Measurements from ENCODE around the gene RBM39. TPM values are rescaled to one million over a fixed set of nuclear protein-coding genes. Genes with fewer than 3 reads are reported as not detected.
A peak's percentile ranks its signal among the peaks of the same experiment; 100 is the strongest.

Gene RBM39
- polyA plus RNA-seq, 3 donors: 89.5 to 209 (median 98.0) TPM

DNA sequence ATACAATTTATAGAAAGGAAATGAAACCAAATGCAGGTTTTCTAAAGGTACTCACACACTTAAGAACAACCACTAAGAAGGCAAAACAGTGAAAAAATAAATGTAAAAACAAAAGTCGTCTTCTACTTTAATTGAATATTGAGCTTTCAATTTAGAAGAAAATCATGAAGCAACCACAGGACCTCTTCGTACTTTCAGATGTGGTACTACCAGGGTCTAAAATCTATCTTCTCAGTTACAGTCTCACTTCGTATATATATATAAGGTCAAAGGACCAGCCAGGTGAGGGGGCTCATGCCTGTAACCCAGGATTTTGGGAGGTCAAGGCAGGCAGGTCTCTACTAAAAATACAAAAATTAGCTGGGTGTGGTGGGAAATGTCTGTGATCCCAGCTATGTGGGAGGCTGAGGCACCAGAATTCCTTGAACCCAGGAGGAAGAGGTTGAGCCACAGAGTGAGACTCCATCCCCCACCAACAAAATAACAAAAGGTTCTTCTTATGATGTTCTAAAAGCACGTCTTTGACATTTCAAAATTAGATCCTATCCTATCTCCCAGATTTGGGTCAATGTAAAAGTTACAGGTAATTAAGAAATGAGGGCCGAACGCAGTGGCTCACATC, 30.4 kb downstream of the RBM39 start:
- no peak overlapping the region for H3K4me2 ChIP-seq (replicated peaks; ENCODE audit: extremely low read depth, low read length, poor library complexity, severe bottlenecking)
- H3K27ac Mint-ChIP-seq: peak overlapping the region in 3 of 7 donors; percentile 45 to 48 (median 45)
- H3K4me3 Mint-ChIP-seq: no peak overlapping the region
- DNase-seq: no peak
- H3K9me3 Mint-ChIP-seq: no peaks in the 10 kb centered on the region
- H3K27me3 ChIP-seq (ENCODE audit: control insufficient read depth in 2 of 2, insufficient read depth in 2 of 2, low read length in 2 of 2): no peaks in the 10 kb centered on the region
- H4K20me1 ChIP-seq (ENCODE audit: insufficient read depth, low read length): peaks cover 100% of the 10 kb centered on the region
- no peaks in the 10 kb centered on the region for H3K27me3 Mint-ChIP-seq (ENCODE audit: low read depth in 3 of 3)
- H3K4me1 ChIP-seq (ENCODE audit: control insufficient read depth in 1 of 2, insufficient read depth in 2 of 2, low read length in 2 of 2): no peaks in the 10 kb centered on the region
- WGBS (ENCODE audit: insufficient coverage): no CpG with 5 or more reads among the region's 6 CpGs
- no peak overlapping the region for H3K9ac ChIP-seq (ENCODE audit: insufficient read depth, low read length, poor library complexity, severe bottlenecking)
- no peaks in the 10 kb centered on the region for H3K4me1 Mint-ChIP-seq
- H3K36me3 Mint-ChIP-seq: peaks cover 73 to 91% of the 10 kb centered on the region in 2 donors
- no peaks in the 10 kb centered on the region for H3K9me3 ChIP-seq (replicated peaks in 1 of 2; ENCODE audit: control insufficient read depth in 1 of 2, insufficient read depth in 1 of 2, low read length in 2 of 2)
- H2AFZ ChIP-seq (ENCODE audit: insufficient read depth, low read depth, low read length, poor library complexity, severe bottlenecking): no peak overlapping the region
- no peak overlapping the region for H3K27ac ChIP-seq (ENCODE audit: low read depth in 1 of 2, low read length in 2 of 2)
- TF ChIP-seq, protein P1, sequence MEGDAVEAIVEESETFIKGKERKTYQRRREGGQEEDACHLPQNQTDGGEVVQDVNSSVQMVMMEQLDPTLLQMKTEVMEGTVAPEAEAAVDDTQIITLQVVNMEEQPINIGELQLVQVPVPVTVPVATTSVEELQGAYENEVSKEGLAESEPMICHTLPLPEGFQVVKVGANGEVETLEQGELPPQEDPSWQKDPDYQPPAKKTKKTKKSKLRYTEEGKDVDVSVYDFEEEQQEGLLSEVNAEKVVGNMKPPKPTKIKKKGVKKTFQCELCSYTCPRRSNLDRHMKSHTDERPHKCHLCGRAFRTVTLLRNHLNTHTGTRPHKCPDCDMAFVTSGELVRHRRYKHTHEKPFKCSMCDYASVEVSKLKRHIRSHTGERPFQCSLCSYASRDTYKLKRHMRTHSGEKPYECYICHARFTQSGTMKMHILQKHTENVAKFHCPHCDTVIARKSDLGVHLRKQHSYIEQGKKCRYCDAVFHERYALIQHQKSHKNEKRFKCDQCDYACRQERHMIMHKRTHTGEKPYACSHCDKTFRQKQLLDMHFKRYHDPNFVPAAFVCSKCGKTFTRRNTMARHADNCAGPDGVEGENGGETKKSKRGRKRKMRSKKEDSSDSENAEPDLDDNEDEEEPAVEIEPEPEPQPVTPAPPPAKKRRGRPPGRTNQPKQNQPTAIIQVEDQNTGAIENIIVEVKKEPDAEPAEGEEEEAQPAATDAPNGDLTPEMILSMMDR (IDR thresholded peaks at IDR 0.05): no peak
- H3K4me3 ChIP-seq (replicated peaks in 1 of 3; ENCODE audit: low read depth in 2 of 3, low read length in 3 of 3): no peak overlapping the region
- H3K36me3 ChIP-seq (replicated peaks in 1 of 2; ENCODE audit: control insufficient read depth in 1 of 2, insufficient read depth in 2 of 2, low read length in 2 of 2): peaks cover 98 to 100% of the 10 kb centered on the region in 2 donors
- peaks cover 98% of the 10 kb centered on the region for H3K79me2 ChIP-seq (ENCODE audit: insufficient read depth, low read length)
- intact Hi-C loops (cut with micrococcal nuclease): loop anchor here in 1 of 2 donors (10.0 kb wide), 1 partner anchor 1203 kb away; no protein-coding TSS in a partner anchor

DNA sequence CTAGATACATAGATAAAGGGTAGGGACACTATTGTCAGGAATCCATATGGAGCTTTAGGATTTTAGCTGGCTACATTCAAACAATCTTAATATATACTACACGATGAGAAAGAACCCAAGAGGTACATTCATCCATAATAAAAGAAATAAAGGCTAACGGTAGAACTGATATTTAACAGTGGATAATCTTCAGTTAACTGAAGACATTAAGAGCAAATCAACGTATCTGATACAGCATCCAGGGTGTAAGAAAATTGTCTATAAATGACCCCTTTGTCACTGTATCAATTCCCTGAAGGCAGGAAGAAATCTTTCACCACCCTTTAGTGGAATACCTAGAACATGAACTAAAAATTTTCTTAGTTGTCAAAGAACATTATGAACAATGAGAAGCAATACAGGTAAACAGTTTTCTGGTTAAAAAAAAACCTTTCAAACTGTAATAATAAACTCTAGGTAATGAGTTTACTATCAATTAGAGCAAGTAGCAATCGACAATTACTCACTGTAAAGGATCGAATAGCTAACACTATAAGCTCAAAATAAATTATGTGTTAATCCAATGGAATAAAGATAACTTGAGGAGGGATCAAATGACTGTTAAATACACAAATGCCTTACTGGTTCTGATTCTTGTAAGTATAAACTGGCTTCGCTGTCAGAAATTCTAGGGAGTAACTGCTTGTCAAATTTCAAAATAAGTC, 31.0 kb downstream of the RBM39 start:
- no peak overlapping the region for H3K4me3 ChIP-seq (replicated peaks in 1 of 3; ENCODE audit: low read depth in 2 of 3, low read length in 3 of 3)
- no peaks in the 10 kb centered on the region for H3K9me3 ChIP-seq (replicated peaks in 1 of 2; ENCODE audit: control insufficient read depth in 1 of 2, insufficient read depth in 1 of 2, low read length in 2 of 2)
- no peak overlapping the region for H3K27ac ChIP-seq (ENCODE audit: low read depth in 1 of 2, low read length in 2 of 2)
- H3K79me2 ChIP-seq (ENCODE audit: insufficient read depth, low read length): peaks cover 98% of the 10 kb centered on the region
- no CpG with 5 or more reads among the region's 6 CpGs for WGBS (ENCODE audit: insufficient coverage)
- H3K9me3 Mint-ChIP-seq: no peaks in the 10 kb centered on the region
- peaks cover 98 to 100% of the 10 kb centered on the region in 2 donors for H3K36me3 ChIP-seq (replicated peaks in 1 of 2; ENCODE audit: control insufficient read depth in 1 of 2, insufficient read depth in 2 of 2, low read length in 2 of 2)
- H3K36me3 Mint-ChIP-seq: peaks cover 72 to 91% of the 10 kb centered on the region in 2 donors
- H4K20me1 ChIP-seq (ENCODE audit: insufficient read depth, low read length): peaks cover 100% of the 10 kb centered on the region
- H3K4me3 Mint-ChIP-seq: no peak overlapping the region
- no peaks in the 10 kb centered on the region for H3K27me3 ChIP-seq (ENCODE audit: control insufficient read depth in 2 of 2, insufficient read depth in 2 of 2, low read length in 2 of 2)
- H3K27ac Mint-ChIP-seq: peak overlapping the region in 1 of 7 donors; percentile 28
- H3K4me2 ChIP-seq (replicated peaks; ENCODE audit: extremely low read depth, low read length, poor library complexity, severe bottlenecking): no peak overlapping the region
- intact Hi-C loops (cut with micrococcal nuclease): loop anchor here in 1 of 2 donors (10.0 kb wide), 1 partner anchor 1204 kb away; no protein-coding TSS in a partner anchor
- H3K9ac ChIP-seq (ENCODE audit: insufficient read depth, low read length, poor library complexity, severe bottlenecking): no peak overlapping the region
- no peaks in the 10 kb centered on the region for H3K4me1 ChIP-seq (ENCODE audit: control insufficient read depth in 1 of 2, insufficient read depth in 2 of 2, low read length in 2 of 2)
- TF ChIP-seq, protein P1 (IDR thresholded peaks at IDR 0.05): no peak
- H3K4me1 Mint-ChIP-seq: no peaks in the 10 kb centered on the region
- no peak for DNase-seq
- H3K27me3 Mint-ChIP-seq (ENCODE audit: low read depth in 3 of 3): no peaks in the 10 kb centered on the region
- no peak overlapping the region for H2AFZ ChIP-seq (ENCODE audit: insufficient read depth, low read depth, low read length, poor library complexity, severe bottlenecking)

Measured in CD14-positive monocyte (primary cell).